GM15510 (cell line): ENCODE measurements around the gene PCSK1.

Experiments
- POLR2A ChIP-seq: IDR thresholded peaks from 3 replicates; pipeline ENCODE4 v1.6.1; 2011; ENCODE audit warnings: borderline replicate concordance; ENCODE audit not compliant: insufficient read length; ENCODE audit errors: extremely low read depth

The PCSK1 gene

DNA sequence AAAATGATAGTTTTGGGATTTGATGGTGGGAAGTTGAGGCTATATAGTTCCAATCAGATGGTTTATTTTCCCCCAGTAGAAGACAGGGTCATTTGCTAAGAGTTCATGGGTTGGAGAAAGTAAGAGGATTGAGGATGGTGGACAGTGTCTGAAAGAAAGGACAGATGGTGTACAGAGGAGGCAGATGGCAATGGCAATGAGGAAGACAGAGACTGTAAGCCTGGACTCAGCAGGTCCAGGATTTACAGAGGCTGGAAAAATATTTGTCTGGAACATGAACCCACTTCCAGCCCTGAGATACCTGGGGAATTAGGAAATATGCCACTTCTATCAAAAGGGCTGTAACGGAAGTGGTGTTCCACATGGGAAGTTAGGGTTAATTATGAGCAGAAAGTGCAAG, 84.5 kb downstream of the PCSK1 start:
- TF ChIP-seq POLR2A, result no peak

DNA sequence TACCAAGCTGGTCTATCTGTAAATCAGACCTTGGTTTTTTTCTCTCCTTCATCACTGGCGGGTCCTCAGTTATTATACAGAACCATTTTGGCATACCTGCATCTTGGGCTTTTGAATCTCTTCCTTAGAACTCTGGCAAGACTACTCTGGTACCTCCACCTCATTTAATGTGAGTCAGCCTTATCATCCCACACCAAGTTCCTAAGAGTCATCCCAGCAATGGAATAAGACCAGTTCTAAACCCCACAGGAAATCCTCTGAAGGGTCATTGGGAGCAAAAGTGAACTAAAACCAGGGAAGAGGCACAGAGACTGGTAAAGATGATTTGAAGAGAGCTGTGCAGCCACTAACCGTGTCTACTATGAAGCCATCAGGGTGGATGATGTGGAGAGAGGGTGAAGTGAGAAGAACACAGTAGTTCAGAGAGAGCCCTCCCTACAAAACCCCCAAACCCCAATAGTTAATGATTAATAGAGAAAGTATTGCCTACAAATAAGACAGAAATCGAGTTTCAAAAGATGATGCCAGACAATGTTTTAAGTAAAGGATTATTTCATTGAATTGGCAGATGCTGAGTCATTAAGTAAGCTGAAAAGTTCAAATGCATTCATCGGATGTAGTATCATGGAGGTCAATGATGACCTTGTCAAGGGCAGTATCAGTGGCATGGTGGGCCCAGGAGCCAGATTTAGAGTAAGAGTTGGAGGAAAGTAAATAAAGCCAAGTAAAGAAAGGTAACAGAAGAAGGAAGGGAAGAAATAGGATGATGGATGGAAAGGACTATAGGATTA, 85.4 kb downstream of the PCSK1 start:
- no peak for TF ChIP-seq POLR2A

DNA sequence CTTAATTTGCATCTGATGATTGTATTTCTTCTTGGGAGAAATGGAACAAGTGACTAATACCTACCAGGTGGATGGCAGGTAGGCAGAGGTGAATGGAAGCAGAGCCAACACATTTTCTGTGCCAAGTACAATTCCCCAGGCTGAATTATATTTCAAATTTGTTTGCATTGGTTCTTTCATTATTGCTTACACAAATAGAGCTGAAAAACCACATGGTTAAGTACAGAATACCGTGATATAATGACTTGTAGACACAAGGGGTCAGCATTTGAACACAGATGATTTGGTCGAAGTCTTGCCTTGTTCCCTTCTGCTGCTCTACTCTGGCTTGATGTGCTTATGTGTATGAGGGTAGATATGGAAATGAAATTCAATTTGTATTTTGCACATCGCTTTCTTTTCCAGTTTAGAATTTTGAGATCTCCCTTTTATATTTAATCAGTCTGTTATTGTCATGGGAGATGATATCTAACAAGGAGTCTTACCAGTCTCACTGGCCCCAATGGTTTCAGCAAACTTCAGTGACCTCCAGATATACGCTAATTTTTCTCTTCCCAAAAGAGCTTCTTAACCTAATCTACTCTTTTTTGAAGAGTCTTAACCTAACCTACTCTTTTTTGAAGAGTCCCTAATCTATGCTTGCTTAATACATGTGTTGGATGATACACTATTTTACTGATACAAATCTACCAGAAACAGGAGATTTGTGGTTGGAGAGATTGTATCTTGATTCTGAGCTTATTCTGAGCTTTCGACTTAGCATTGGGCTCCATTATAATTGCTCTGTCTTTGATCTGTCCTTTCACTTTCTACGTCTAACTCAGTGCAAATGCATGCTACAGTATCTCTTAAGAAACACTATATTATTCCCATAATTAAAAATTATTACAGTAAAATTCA, 88.1 kb downstream of the PCSK1 start:
- no peak for TF ChIP-seq POLR2A

DNA sequence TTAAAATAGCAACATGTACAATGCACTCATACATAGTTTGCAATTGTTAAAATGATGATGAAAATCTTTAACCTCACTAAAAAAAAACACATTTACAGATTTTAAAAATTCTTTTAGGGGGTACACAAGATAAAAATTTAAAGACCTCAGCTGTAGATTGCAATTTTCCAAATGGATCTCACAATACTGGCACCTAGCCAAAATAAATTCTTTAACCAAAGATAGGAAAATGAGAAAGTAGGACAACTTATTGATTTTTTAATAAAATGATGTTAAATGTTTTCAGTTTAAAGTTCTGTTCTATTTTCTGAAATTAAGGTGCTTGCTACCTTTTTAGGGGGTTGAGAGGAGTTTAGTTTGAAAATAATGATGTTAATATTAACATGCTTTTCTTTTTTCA, 90.0 kb downstream of the PCSK1 start:
- TF ChIP-seq POLR2A, result no peak

GRCh38 chr5:96342581-96342980, 90.5 kb downstream of the PCSK1 start:
- TF ChIP-seq POLR2A, result no peak
